Spleen (tissue), 11 donors: Measurements from ENCODE around the gene EGFL8. TPM values are rescaled to one million over a fixed set of nuclear protein-coding genes. Genes with fewer than 3 reads are reported as not detected.
A peak's percentile ranks its signal among the peaks of the same experiment; 100 is the strongest.
"Not testable (repeated sequence)": the region's sequence is repeated elsewhere in the genome, so short reads cannot be mapped to it uniquely, and the experiment has no call there.

Experiments used
- DNase-seq: peaks from one replicate; pipeline ENCODE4 v3.0.0-alpha.2; 2020
- H3K27ac ChIP-seq, 8 donors: fragments of 200-600 bp; sonication (generic) in 7 of 8; 1 replicate in 4 of 8; 2 replicates in 4 of 8; pipeline versions ENCODE4 v1.5.0 to v1.8.0; 2016 to 2021; ENCODE audit warnings: inconsistent platforms in 4 of 8, mild to moderate bottlenecking in 4 of 8, moderate library complexity in 1 of 8
- H3K27me3 ChIP-seq, 7 donors: fragments of 200-600 bp; sonication (generic) in 6 of 7; replicated peaks in 1 of 7; 1 replicate in 4 of 7; 2 replicates in 3 of 7; pipeline versions ENCODE4 v1.5.0 to v1.8.0; 2016 to 2021; ENCODE audit warnings: inconsistent platforms in 3 of 7, mild to moderate bottlenecking in 1 of 7
- H3K36me3 ChIP-seq, 6 donors: fragments of 200-600 bp; sonication (generic) in 5 of 6; 1 replicate in 4 of 6; 2 replicates in 2 of 6; pipeline versions ENCODE4 v1.5.0 to v1.8.0; 2016 to 2021; ENCODE audit warnings: inconsistent platforms in 2 of 6
- H3K4me1 ChIP-seq, 6 donors: fragments of 200-600 bp; sonication (generic) in 5 of 6; 1 replicate in 3 of 6; 2 replicates in 3 of 6; pipeline versions ENCODE4 v1.5.0 to v1.8.0; 2016 to 2021; ENCODE audit warnings: inconsistent platforms in 3 of 6
- H3K4me3 ChIP-seq, 8 donors: fragments of 200-600 bp; sonication (generic) in 7 of 8; 1 replicate in 4 of 8; 2 replicates in 4 of 8; pipeline versions ENCODE4 v1.5.0 to v1.8.0; 2016 to 2021; ENCODE audit warnings: inconsistent platforms in 4 of 8, mild to moderate bottlenecking in 4 of 8, moderate library complexity in 2 of 8
- H3K9me3 ChIP-seq, 8 donors: fragments of 200-600 bp; sonication (generic) in 7 of 8; 1 replicate in 4 of 8; 2 replicates in 4 of 8; pipeline versions ENCODE4 v1.5.0 to v1.8.0; 2016 to 2021; ENCODE audit warnings: inconsistent platforms in 4 of 8
- POLR2A ChIP-seq, 3 donors: fragments of 450-650 bp; IDR thresholded peaks; one replicate each; pipeline ENCODE4 v1.5.1; 2017; ENCODE audit warnings: antibody characterized with exemption in 3 of 3, mild to moderate bottlenecking in 1 of 3
- POLR2AphosphoS5 ChIP-seq, 3 donors: sonication (generic); formaldehyde crosslinking; IDR thresholded peaks; one replicate each; pipeline ENCODE4 v1.5.1; 2017; ENCODE audit warnings: antibody characterized with exemption in 3 of 3
- WGBS, 5 donors: extraction: QIAGEN DNeasy Blood & Tissue Kit in 3 of 5; methylation state at CpG; one replicate each; pipeline versions ENCODE4 v1.1.5 to v1.1.7; 2013 to 2018; 5-methylcytosine and 5-hydroxymethylcytosine counted together
- intact Hi-C: fragments of 100-400 bp; cut with DNase I; formaldehyde crosslinking; loops from one replicate; pipeline ENCODE4 v1.15.0; 2023; ENCODE audit warnings: low total_unique reads
- polyA plus RNA-seq, 3 donors: library from polyadenylated mRNA; stranded (reverse); fragments of 200-250 nt; gene quantifications; one replicate each; pipeline ENCODE4 v1.2.1, GENCODE V29; 2013
- total RNA-seq, 7 donors: library from RNA; depleted of rRNA in 3 of 7; stranded (reverse); fragments of >200 nt in 3 of 7; fragmentation: NEBNext Ultra II Directional in 4 of 7; extraction: Animal tissue kit (Norgen Biotek cat#: 25700) in 4 of 7; gene quantifications; one replicate each; pipeline versions ENCODE4 v1.1.0 to v1.2.1, GENCODE V29; 2016 to 2021
- TF ChIP-seq, protein P1 (sequence below), 11 experiments: fragments of 200-600 bp in 7 of 11; fragments of 450-650 bp in 4 of 11; sonication (generic) in 4 of 11; IDR thresholded peaks in 8 of 11; conservative IDR thresholded peaks in 3 of 11; 1 replicate in 7 of 11; 2 replicates in 4 of 11; pipeline versions ENCODE4 v1.4.0 to v1.8.0; 2016 to 2021; ENCODE audit warnings: antibody characterized with exemption in 11 of 11, inconsistent platforms in 4 of 11, mild to moderate bottlenecking in 1 of 11
- donor health status: healthy with polysubstance abuse.
- donor health status: DM: no; HTN: no; CAD: no; lungs with moderate emphysema.
- donor health status: DM: no; HTN: no; CAD: no.
- donor health status: Bipolar disorder and iron deficiency.
- donor health status: healthy.
- donor health status: DM: no; HTN: no; CAD: no.
- donor health status: DM: yes; HTN: yes; CAD: no.

Gene EGFL8
- total and polyA plus RNA-seq, 10 donors, result 4.4 to 32.8 (median 11.9) TPM

DNA sequence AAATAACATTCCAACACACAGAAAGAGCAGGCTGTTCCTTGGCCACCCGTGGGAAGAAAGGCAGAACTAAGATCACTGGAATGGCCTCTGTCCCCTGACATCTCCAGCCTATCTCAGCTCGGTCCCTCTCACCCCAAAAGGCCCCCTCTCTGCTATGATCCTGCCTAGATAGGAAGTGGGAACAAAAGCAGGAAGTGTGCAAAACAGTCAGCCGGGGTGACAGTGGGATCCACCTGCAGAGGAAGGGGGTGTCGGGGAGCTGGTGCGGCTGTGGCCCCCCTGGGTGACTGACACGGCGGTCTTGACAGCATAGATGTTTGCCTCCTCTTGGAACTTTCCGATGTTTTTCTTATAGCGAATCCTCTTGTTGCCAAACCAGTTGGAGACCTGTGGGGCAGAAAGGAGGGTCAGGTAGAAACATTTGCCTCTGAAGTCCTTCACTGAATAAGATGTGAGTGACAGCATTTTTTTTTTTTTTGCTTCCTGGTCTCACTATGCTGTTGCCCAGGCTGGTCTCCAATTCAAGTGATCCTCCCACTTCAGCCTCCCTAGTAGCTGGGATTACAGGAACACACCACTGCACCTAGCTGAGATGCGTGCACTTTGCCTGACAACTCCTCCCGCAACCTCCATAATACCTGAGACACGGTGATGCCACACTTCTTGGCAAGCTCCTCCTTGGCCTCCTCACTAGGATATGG lies 22.8 kb downstream of the EGFL8 start:
- Histone ChIP-seq H3K36me3 (peaks cover 0 to 63% (median 38%) of the 10 kb centered on the region in 6 donors), H3K27me3 (no peaks in the 10 kb centered on the region), H3K27ac (peak overlapping the region; percentile 48 to 100 (median 80)), H3K4me3 (peak overlapping the region in 1 of 8 donors; percentile 83), H3K4me1 (peaks cover 41 to 94% (median 74%) of the 10 kb centered on the region in 6 donors), H3K9me3 (no peaks in the 10 kb centered on the region)
- WGBS, 5 donors, result 40 to 51% (median 44%) methylated on average over 12 of the region's 12 CpGs
- peak in 2 of 3 donors; percentile 30 to 31 for TF ChIP-seq POLR2AphosphoS5 (IDR thresholded peaks at IDR 0.05)
- TF ChIP-seq POLR2A (IDR thresholded peaks at IDR 0.05), result no peak
- no peak for DNase-seq
- intact Hi-C loops, result no loop called here

- TF ChIP-seq POLR2AphosphoS5 (IDR thresholded peaks at IDR 0.05), result peak in 1 of 3 donors; percentile 68
- 72 to 88% (median 83%) methylated on average over 8 to 18 of the region's 18 CpGs for WGBS, 5 donors
- DNase-seq, H3K9me3 ChIP-seq, intact Hi-C loops, H3K27me3 ChIP-seq: not testable (repeated sequence)
- Histone ChIP-seq H3K4me1 (peaks cover 41 to 94% (median 78%) of the 10 kb centered on the region in 6 donors), H3K36me3 (peaks cover 0 to 56% (median 31%) of the 10 kb centered on the region in 6 donors), H3K27ac (peak overlapping the region in 7 of 8 donors; percentile 91 to 100 (median 99)), H3K4me3 (peak overlapping the region in 7 of 8 donors; percentile 61 to 89 (median 73))
These were observed 23.5 kb downstream of the EGFL8 start for GRCh38 chr6:32187725-32188380.

DNA sequence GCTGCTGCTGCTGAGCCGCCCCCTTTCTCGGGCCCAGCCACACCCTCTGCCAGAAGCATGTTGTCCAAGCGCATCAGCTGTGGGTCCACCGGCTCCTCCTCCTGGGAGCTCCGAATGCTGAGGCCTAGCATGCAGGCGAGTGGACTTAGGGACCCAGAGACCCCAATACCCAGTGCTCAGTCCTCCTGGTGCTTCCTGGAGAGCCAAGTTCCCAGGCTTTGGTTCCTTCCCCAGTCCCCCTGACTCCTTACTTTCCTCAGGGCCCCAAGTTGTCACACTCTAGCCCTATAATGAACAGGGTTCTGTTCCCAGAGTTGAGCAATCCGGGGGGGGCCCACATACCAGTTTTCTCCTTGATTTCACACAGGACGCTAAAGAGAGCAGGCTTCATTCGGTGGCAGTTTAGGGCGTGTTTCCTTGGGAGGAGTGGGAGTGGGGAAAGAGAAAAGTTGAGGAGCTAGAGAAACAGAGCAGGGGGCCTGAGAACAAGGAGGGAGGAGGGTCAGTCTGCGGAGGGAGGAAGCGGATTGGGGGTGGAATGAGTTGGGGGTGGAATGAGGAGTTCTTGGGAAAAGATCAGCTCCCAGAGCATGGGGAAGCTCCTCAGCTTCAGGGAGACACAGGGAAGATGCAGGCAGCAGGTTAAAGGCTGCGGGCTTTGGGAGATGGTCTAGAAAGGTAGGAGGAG lies 24.1 kb downstream of the EGFL8 start:
- Histone ChIP-seq H3K4me3 (peak overlapping the region; percentile 61 to 89 (median 73)), H3K27ac (peak overlapping the region; percentile 91 to 100 (median 98)), H3K4me1 (peaks cover 46 to 94% (median 80%) of the 10 kb centered on the region in 6 donors), H3K27me3 (no peaks in the 10 kb centered on the region), H3K36me3 (peaks cover 0 to 49% (median 24%) of the 10 kb centered on the region in 6 donors), H3K9me3 (no peaks in the 10 kb centered on the region)
- 27 to 41% (median 36%) methylated on average over 11 to 13 of the region's 13 CpGs for WGBS, 5 donors
- DNase-seq, result no peak
- TF ChIP-seq POLR2AphosphoS5 (IDR thresholded peaks at IDR 0.05) (no peak), POLR2A (IDR thresholded peaks at IDR 0.05) (no peak)
- TF ChIP-seq, protein P1, sequence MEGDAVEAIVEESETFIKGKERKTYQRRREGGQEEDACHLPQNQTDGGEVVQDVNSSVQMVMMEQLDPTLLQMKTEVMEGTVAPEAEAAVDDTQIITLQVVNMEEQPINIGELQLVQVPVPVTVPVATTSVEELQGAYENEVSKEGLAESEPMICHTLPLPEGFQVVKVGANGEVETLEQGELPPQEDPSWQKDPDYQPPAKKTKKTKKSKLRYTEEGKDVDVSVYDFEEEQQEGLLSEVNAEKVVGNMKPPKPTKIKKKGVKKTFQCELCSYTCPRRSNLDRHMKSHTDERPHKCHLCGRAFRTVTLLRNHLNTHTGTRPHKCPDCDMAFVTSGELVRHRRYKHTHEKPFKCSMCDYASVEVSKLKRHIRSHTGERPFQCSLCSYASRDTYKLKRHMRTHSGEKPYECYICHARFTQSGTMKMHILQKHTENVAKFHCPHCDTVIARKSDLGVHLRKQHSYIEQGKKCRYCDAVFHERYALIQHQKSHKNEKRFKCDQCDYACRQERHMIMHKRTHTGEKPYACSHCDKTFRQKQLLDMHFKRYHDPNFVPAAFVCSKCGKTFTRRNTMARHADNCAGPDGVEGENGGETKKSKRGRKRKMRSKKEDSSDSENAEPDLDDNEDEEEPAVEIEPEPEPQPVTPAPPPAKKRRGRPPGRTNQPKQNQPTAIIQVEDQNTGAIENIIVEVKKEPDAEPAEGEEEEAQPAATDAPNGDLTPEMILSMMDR (IDR thresholded peaks at IDR 0.05 in 8 of 11, conservative IDR thresholded peaks at IDR 0.05 in 3 of 11), result no peak
- intact Hi-C loops, result no loop called here

DNA sequence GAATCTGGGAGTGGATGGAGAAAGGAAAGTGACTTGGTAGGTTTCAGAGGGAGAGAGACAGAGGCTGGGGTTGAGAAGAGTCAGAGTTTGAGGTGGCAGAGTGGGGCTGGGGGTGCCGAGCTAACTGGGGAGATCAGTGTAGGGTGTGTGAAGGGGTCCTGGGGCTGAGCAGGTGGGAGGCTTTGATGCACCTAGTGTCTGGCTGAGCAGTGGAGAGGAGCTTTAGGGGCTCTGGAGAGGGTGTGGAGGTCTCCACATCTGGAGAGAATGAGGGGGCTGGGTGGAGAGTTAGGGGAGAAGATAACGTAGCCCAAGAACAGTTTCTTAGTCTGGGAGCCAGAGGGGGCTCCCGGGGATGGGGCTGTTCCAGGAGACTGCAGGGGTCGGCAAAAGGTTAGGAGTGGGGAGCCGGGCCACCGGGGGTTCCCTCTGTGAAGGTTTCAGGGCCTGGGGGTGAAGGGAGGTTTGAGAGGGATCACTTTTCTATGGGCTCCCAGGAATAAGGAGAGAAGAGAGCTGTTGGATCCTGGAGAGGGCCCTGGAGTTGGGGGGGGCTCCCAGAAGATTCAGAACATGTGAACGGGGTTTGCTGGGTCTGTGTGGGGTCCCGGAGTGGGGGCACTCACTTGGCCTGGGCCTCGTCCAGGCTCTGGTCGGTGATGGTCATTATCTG lies 24.8 kb downstream of the EGFL8 start:
- 1 to 2% (median 2%) methylated on average over 8 to 10 of the region's 10 CpGs for WGBS, 5 donors
- TF ChIP-seq POLR2AphosphoS5 (IDR thresholded peaks at IDR 0.05) (peak in 1 of 3 donors; percentile 10), POLR2A (IDR thresholded peaks at IDR 0.05) (no peak)
- Histone ChIP-seq H3K9me3 (no peaks in the 10 kb centered on the region), H3K27me3 (no peaks in the 10 kb centered on the region), H3K27ac (peak overlapping the region; percentile 91 to 100 (median 98)), H3K4me3 (peak overlapping the region; percentile 61 to 89 (median 73)), H3K4me1 (peaks cover 53 to 94% (median 80%) of the 10 kb centered on the region in 6 donors), H3K36me3 (peaks cover 0 to 43% (median 21%) of the 10 kb centered on the region in 6 donors)
- no peak for DNase-seq
- intact Hi-C loops, result no loop called here

DNA sequence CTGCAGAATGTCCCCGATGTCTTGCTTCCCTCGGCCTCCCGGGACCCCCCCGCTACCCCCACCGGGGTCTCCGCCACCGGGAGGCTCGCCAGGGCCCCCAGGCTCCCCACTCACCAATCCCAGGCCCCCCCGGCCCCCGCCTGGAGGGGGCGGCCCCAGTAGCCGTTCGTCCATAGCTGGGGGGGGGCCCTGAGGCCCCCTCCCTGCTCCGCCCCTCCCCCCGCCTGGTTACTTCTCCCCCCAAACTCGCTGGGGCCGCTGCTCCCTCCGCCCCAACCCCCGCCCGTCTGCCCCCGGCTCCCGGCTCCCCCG lies 25.3 kb downstream of the EGFL8 start:
- intact Hi-C loops, result loop anchor here (10.0 kb wide), 1 partner anchor 65 kb away; the partner anchor contains the start of gene ATF6B
- peak overlapping the region; percentile 61 to 89 (median 73) for H3K4me3 ChIP-seq
- H3K36me3 ChIP-seq, result peaks cover 0 to 38% (median 21%) of the 10 kb centered on the region in 6 donors
- H3K27me3 ChIP-seq, result no peaks in the 10 kb centered on the region
- TF ChIP-seq POLR2AphosphoS5 (IDR thresholded peaks at IDR 0.05), result no peak
- TF ChIP-seq POLR2A (IDR thresholded peaks at IDR 0.05), result no peak
- TF ChIP-seq, protein P1 (IDR thresholded peaks at IDR 0.05 in 8 of 11, conservative IDR thresholded peaks at IDR 0.05 in 3 of 11), result no peak
- H3K4me1 ChIP-seq, result peaks cover 57 to 94% (median 80%) of the 10 kb centered on the region in 6 donors
- no peaks in the 10 kb centered on the region for H3K9me3 ChIP-seq
- WGBS, 5 donors, result 0 to 18% (median 11%) methylated on average over 5 to 23 of the region's 23 CpGs
- H3K27ac ChIP-seq, result peak overlapping the region; percentile 91 to 100 (median 98)
- DNase-seq, result peak; percentile 91
